IPS-20b (cell line): ENCODE measurements around the gene NGEF.
A peak's percentile ranks its signal among the peaks of the same experiment; 100 is the strongest.
"Not testable (repeated sequence)": the region's sequence is repeated elsewhere in the genome, so short reads cannot be mapped to it uniquely, and the experiment has no call there.

Experiments
- H3K27ac ChIP-seq: one replicate; pipeline ENCODE4 v1.5.1; 2013; ENCODE audit warnings: low read length
- H3K27me3 ChIP-seq: 2 replicates; pipeline ENCODE4 v1.6.1; 2013; ENCODE audit warnings: mild to moderate bottlenecking, low read length, inconsistent platforms; ENCODE audit not compliant: insufficient read depth
- H3K36me3 ChIP-seq: 2 replicates; pipeline ENCODE4 v1.6.1; 2013; ENCODE audit warnings: low read depth, mild to moderate bottlenecking, inconsistent platforms, low read length, moderate library complexity; ENCODE audit not compliant: insufficient read depth
- H3K4me1 ChIP-seq: 2 replicates; pipeline ENCODE4 v1.6.1; 2013; ENCODE audit warnings: mild to moderate bottlenecking, control low read depth, inconsistent platforms, low read length, moderate library complexity; ENCODE audit not compliant: insufficient read depth
- H3K4me3 ChIP-seq: 2 replicates; pipeline ENCODE4 v1.5.1; 2013; ENCODE audit warnings: mild to moderate bottlenecking, low read length, inconsistent platforms
- H3K9ac ChIP-seq: 2 replicates; pipeline ENCODE4 v1.6.1; 2013; ENCODE audit warnings: low read depth, mild to moderate bottlenecking, inconsistent platforms, low read length, moderate library complexity
- H3K9me3 ChIP-seq: 2 replicates; pipeline ENCODE4 v1.6.1; 2013; ENCODE audit warnings: mild to moderate bottlenecking, low read depth, low read length, inconsistent platforms; ENCODE audit not compliant: insufficient read depth

NGEF gene

GRCh38 chr2:233055362-233055761 is 42.3 kb upstream of the NGEF start:
- H3K4me1 ChIP-seq, result peaks cover 12% of the 10 kb centered on the region; the same call in 1 of the 2 replicates
- H3K9me3 ChIP-seq, result no peaks in the 10 kb centered on the region
- H3K27ac ChIP-seq, result no peak overlapping the region
- H3K27me3 ChIP-seq, result peaks cover 16% of the 10 kb centered on the region
- H3K4me3 ChIP-seq, result no peak overlapping the region
- no peak overlapping the region for H3K9ac ChIP-seq
- no peaks in the 10 kb centered on the region for H3K36me3 ChIP-seq

- H3K9ac ChIP-seq, result no peak overlapping the region
- peaks cover 19% of the 10 kb centered on the region for H3K4me1 ChIP-seq
- no peak overlapping the region for H3K4me3 ChIP-seq
- no peak overlapping the region for H3K27ac ChIP-seq
- no peaks in the 10 kb centered on the region for H3K9me3 ChIP-seq
- H3K27me3 ChIP-seq, result peaks cover 16% of the 10 kb centered on the region
- no peaks in the 10 kb centered on the region for H3K36me3 ChIP-seq
Observed at GRCh38 chr2:233053928-233054784, 41.1 kb upstream of the NGEF start.

- H3K9me3 ChIP-seq, H3K36me3 ChIP-seq: not testable (repeated sequence)
- Histone ChIP-seq H3K4me3 (peak overlapping the region; percentile 83; the same call in 1 of the 2 replicates), H3K4me1 (peaks cover 19% of the 10 kb centered on the region), H3K9ac (peak overlapping the region; percentile 89; the same call in 1 of the 2 replicates), H3K27ac (peak overlapping the region; percentile 99), H3K27me3 (peaks cover 16% of the 10 kb centered on the region)
Observed at GRCh38 chr2:233052517-233052916, 39.5 kb upstream of the NGEF start.

DNA sequence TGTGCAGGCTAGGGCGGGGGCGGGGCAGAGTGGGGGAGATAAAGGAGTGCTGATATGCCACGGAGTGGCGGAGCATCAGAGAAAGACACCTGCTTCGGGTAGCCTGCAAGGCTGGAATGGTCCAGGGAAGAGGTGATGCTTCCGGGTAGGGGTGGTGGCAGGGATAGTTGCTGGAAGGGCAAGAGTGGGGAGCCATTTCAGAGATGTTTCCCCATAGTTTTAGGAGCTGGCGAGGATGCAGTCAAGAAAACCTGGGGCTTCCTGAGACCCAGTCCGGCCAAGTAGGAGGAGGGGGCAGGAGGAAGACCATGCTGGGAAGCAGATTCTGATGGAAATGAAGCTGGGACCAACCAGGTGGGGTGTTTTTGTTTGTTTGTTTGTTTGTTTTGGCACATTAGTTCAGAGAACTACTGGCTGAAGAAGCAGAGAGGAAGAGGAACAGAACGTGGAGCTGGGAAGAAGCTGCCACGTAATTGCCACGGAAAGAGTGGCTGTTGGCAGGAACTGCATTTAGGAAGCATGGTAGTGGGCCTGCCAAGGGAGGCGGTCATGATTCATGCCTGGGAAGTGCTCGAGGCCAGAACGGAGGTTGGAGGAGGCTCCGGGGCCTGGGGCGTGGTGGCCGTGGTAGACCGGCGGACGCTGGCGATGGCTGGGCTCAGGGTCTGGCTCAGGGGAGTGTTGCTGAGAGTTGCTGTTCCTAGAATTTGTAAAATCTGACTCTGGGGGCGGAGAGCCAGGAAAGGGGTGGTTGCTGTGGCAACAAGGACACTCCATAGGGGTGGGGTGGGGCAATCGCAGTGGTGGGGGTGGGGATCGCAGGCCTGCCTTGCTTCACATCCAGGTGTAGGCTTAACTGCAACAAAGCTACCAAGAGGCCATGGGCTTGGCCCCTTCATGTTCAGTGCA is 38.4 kb upstream of the NGEF start:
- Histone ChIP-seq H3K27me3 (peaks cover 16% of the 10 kb centered on the region), H3K4me3 (peak overlapping the region; percentile 83), H3K9ac (peak overlapping the region; percentile 89; the same call in 1 of the 2 replicates), H3K4me1 (peaks cover 19% of the 10 kb centered on the region), H3K9me3 (no peaks in the 10 kb centered on the region), H3K27ac (peak overlapping the region; percentile 99), H3K36me3 (no peaks in the 10 kb centered on the region)

DNA sequence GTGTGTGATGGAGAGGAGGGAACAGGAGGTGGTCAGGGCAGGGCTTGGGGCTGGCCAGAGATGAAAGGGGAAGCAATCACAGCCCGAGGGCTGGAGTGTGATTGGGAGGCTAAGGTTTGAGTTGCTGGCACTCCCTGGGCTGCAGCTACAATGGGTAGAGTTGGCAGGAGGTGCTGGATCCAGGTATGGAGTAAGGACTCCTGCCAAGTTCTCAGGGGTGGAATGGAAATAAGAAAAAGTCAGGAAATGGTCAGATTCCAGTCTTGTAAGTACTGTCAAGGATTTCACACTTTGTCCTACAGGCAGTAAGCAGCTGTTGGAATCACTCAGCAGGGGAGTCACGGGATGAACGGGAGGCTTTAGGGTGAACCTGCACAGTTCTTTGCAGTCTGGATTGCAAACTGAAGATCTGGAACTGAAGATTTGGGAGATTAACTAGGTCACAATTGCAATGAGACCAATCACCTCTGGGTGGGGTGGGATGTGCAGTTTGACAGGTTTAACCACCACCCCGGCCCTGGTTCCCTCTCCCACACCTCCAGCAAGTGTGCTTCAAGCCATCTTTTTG is 36.2 kb upstream of the NGEF start:
- H3K4me1 ChIP-seq, result peaks cover 19% of the 10 kb centered on the region
- H3K4me3 ChIP-seq, result no peak overlapping the region
- H3K9ac ChIP-seq, result no peak overlapping the region
- peaks cover 8% of the 10 kb centered on the region for H3K27me3 ChIP-seq
- H3K27ac ChIP-seq, result no peak overlapping the region
- H3K9me3 ChIP-seq, result no peaks in the 10 kb centered on the region
- H3K36me3 ChIP-seq, result no peaks in the 10 kb centered on the region

DNA sequence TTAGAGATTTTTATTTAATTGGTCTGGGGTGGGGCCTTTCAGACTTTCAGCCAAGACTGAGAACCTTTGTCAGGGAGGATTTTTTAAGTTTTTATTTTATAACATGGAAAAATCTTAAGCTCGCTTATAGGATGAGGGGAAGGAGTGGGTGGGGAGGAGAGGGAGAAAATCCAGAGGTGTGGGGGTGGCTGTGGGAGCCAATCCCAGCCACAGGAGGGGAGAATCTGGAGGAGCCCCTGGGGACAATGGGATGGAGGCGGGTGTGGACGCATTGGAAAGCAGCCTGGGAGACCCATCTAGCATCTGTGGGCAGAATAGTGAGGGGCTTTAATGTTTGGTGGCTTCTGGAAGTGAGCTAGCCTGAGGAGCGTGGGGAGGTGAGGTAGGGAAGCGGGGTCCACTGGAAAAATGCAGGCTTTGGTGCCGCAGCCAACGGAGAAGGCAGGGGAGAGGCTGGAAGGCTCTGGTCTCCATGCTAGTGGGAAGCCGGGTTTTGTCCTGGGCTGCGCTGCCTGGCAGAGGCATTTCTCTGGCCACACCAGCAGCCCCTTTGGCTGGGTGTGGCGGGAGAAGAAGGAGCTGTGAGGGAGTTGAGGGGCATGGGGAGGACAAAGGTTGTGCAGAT is 35.6 kb upstream of the NGEF start:
- H3K9me3 ChIP-seq, result no peaks in the 10 kb centered on the region
- H3K27ac ChIP-seq, result no peak overlapping the region
- H3K27me3 ChIP-seq, result peaks cover 6% of the 10 kb centered on the region; the same call in 1 of the 2 replicates
- H3K36me3 ChIP-seq, result no peaks in the 10 kb centered on the region
- peaks cover 19% of the 10 kb centered on the region for H3K4me1 ChIP-seq
- no peak overlapping the region for H3K9ac ChIP-seq
- H3K4me3 ChIP-seq, result no peak overlapping the region

DNA sequence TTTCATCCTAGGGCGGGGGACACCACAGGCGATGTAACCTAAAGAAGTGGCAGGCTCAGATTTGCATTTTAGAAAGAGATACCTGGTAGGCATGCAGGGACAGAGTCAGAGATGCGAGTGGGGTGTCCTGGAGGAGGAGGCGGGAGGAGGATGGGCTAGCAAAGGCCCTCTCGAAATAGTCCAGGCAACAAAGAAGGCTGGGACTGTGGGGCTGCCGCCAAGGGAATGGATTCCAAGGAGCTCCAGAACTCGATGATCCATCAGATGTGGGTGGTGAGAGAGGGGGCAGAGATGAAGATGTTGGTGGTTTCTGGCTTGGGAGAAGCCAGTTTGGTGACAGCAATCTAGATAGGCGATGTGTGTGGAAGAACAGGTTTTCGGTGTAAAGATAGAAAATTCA is 34.6 kb upstream of the NGEF start:
- peaks cover 19% of the 10 kb centered on the region for H3K4me1 ChIP-seq
- H3K36me3 ChIP-seq, result no peaks in the 10 kb centered on the region

GRCh38 chr2:233047206-233047605 is 34.1 kb upstream of the NGEF start:
- no peak overlapping the region for H3K9ac ChIP-seq

More for the DNA sequence above, 34.6 kb upstream of the NGEF start:
- Histone ChIP-seq H3K27ac (no peak overlapping the region), H3K27me3 (no peaks in the 10 kb centered on the region; the same call in 1 of the 2 replicates), H3K9me3 (no peaks in the 10 kb centered on the region), H3K4me3 (no peak overlapping the region), H3K9ac (no peak overlapping the region)

DNA sequence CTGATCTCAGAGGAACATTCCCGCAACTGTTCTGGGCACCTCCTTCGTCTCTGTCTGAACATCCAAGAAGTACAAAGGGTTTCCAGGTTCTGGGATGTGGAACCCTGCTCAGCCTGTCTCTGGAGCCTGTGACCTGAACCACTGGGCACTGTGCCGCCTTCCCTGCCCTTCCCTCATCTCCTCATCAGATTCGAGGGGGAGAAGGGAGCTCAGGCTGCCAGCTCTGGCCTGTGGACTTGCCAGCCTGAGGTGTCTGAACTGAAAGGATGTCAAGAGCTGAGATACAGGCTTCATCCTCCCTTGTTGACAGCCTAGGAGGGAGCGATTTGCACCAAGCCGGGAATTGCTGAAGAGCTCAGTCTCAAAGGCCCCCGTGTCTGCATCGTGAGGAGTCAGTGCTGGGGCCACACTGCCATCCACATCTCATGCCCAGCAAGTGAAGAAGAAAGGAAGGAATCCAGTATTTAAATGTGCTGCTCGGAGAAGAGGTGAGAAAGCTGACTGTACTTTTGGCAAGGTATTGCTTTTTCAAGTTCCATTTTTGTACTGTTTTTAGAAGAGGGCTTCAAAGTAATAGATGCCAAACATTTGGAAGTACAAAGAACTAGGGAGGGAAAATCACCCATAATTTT is 32.0 kb upstream of the NGEF start:
- H3K27me3 ChIP-seq, result no peaks in the 10 kb centered on the region; the same call in 1 of the 2 replicates
- H3K36me3 ChIP-seq, result no peaks in the 10 kb centered on the region
- no peak overlapping the region for H3K9ac ChIP-seq
- peaks cover 5% of the 10 kb centered on the region for H3K4me1 ChIP-seq
- H3K27ac ChIP-seq, result no peak overlapping the region
- H3K9me3 ChIP-seq, result no peaks in the 10 kb centered on the region
- no peak overlapping the region for H3K4me3 ChIP-seq

More at GRCh38 chr2:233047206-233047605, 34.1 kb upstream of the NGEF start:
- Histone ChIP-seq H3K36me3 (no peaks in the 10 kb centered on the region), H3K9me3 (no peaks in the 10 kb centered on the region), H3K4me1 (peaks cover 16% of the 10 kb centered on the region), H3K27ac (no peak overlapping the region), H3K27me3 (no peaks in the 10 kb centered on the region; the same call in 1 of the 2 replicates), H3K4me3 (no peak overlapping the region)

GRCh38 chr2:233042549-233042948 is 29.5 kb upstream of the NGEF start:
- H3K9me3 ChIP-seq, result no peaks in the 10 kb centered on the region
- no peak overlapping the region for H3K27ac ChIP-seq
- no peaks in the 10 kb centered on the region for H3K27me3 ChIP-seq

More at GRCh38 chr2:233042549-233042948, 29.5 kb upstream of the NGEF start:
- Histone ChIP-seq H3K4me1 (no peaks in the 10 kb centered on the region), H3K36me3 (no peaks in the 10 kb centered on the region), H3K4me3 (no peak overlapping the region), H3K9ac (no peak overlapping the region)
